HG02870 (cell line): ENCODE measurements around the gene JAK1.

ENCODE experiments used
- ATAC-seq: cut with Tn5 transposase; IDR thresholded peaks from one replicate; pipeline ENCODE4 v1.9.1; 2021; ENCODE audit warnings: mild to moderate bottlenecking, moderate library complexity; ENCODE audit not compliant: unreplicated experiment

JAK1 gene

GRCh38 chr1:64894438-64895196 is 71.7 kb downstream of the JAK1 start:
- ATAC-seq = no peak

GRCh38 chr1:64893921-64894320 is 72.4 kb downstream of the JAK1 start:
- no peak for ATAC-seq

GRCh38 chr1:64892576-64893573 is 73.5 kb downstream of the JAK1 start:
- ATAC-seq = no peak

GRCh38 chr1:64891448-64891825 is 74.9 kb downstream of the JAK1 start:
- no peak for ATAC-seq

- no peak for ATAC-seq
Measured at GRCh38 chr1:64890699-64891447, 75.5 kb downstream of the JAK1 start.

GRCh38 chr1:64887689-64888217 is 78.6 kb downstream of the JAK1 start:
- no peak for ATAC-seq

GRCh38 chr1:64886877-64887276 is 79.5 kb downstream of the JAK1 start:
- ATAC-seq = no peak

GRCh38 chr1:64885648-64886047 is 80.7 kb downstream of the JAK1 start:
- ATAC-seq = no peak

- ATAC-seq = no peak
Measured at GRCh38 chr1:64884261-64885040, 81.9 kb downstream of the JAK1 start.

- peak; percentile 79 for ATAC-seq
Measured at GRCh38 chr1:64882574-64883255, 83.6 kb downstream of the JAK1 start.

- ATAC-seq = peak; percentile 41
Measured at GRCh38 chr1:64881281-64881680, 85.1 kb downstream of the JAK1 start.

- no peak for ATAC-seq
Measured at GRCh38 chr1:64880449-64880848, 85.9 kb downstream of the JAK1 start.

GRCh38 chr1:64878931-64879611 is 87.3 kb downstream of the JAK1 start:
- ATAC-seq = no peak

GRCh38 chr1:64878090-64878489 is 88.3 kb downstream of the JAK1 start:
- no peak for ATAC-seq

- ATAC-seq = no peak
Measured at GRCh38 chr1:64877598-64877997, 88.8 kb downstream of the JAK1 start.

- no peak for ATAC-seq
Measured at GRCh38 chr1:64877151-64877550, 89.2 kb downstream of the JAK1 start.

- ATAC-seq = no peak
Measured at GRCh38 chr1:64875606-64876005, 90.7 kb downstream of the JAK1 start.

GRCh38 chr1:64875101-64875500 is 91.2 kb downstream of the JAK1 start:
- no peak for ATAC-seq

GRCh38 chr1:64874666-64875065 is 91.7 kb downstream of the JAK1 start:
- no peak for ATAC-seq
